ENCODE results near the gene SEMA6B. TPM values are rescaled to one million over a fixed set of nuclear protein-coding genes. Genes with fewer than 3 reads are reported as not detected.

The SEMA6B gene
- polyA plus RNA-seq, 1 of the 3 experiments (the other 2 are of a cell fraction): 3.7 TPM

DNA sequence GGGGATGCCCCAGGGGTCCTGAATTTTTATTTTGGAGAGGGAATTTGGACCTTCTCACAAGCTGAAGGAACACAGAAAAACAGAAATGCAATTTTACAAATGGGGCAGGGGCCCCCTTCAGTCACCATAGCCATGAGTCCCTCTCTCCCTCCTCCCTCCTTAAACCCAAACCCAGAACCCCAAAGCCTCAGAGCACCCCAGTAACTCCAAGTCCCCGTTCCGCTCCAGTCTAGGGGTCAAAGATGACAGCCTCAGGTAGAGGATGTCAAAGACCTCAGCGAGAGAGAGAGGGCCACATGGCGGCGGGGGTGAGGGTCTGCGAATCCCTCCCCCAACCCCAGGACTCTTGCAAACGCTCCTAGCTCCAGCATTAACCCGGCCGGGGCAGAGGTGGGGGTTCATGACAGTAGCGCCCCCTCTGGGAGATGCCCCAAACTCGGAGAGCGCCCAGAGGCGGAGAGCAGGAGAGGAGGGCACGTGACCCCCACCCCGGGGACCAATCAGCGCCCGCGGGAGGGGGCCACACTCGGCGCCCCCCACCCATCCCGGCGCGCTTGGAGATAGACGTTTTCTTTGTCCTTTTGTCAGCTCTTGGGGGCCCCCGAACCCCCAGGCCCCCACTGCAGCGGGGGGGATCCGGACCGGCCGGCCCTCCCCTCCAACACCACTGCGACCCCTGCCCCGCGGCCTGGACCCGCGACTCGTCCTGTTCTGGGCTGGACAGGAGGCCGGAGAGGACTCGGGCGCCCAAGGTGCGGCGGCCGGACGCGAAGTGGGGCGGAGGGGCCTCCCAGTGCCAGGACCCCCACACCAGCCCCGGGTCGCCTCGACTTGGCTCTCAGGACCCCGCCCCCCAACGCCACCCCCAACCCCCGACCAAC, 20.8 kb upstream of the SEMA6B start:
- H3K9ac ChIP-seq: no peak overlapping the region

More for the DNA sequence above, 20.8 kb upstream of the SEMA6B start:
- no peaks in the 10 kb centered on the region for H3K9me3 ChIP-seq
- ChIA-PET POLR2A (interaction anchor here (0.6 kb wide), 1 partner anchor 151 kb away, joined by 3 read pairs; no protein-coding TSS in a partner anchor), CTCF (interaction anchor here (1.1 to 6.0 kb wide), 10 partner anchors 9 to 57 kb away, joined by 3 to 58 read pairs (median 5); partner anchors contain the start of gene SEMA6B)
- no peaks in the 10 kb centered on the region for H3K36me3 ChIP-seq (replicated peaks in 1 of 2; ENCODE audit: control insufficient read depth in 1 of 2, insufficient read depth in 2 of 2, low read length in 1 of 2)
- H3K79me2 ChIP-seq (ENCODE audit: insufficient read depth): no peaks in the 10 kb centered on the region
- peaks cover 22% of the 10 kb centered on the region; the same call in 1 of the 2 replicates for H3K27me3 ChIP-seq (ENCODE audit: insufficient read depth)
- H3K9me2 ChIP-seq: no peaks in the 10 kb centered on the region
- H3K27ac ChIP-seq (ENCODE audit: low read depth in 2 of 2, low read length in 1 of 2): no peak overlapping the region
- H3K4me3 ChIP-seq (ENCODE audit: low read depth in 2 of 2, low read length in 1 of 2): peak overlapping the region in 1 of 2 experiments; percentile 22; a peak in 2 of 4 replicates
- H3K4me1 ChIP-seq (ENCODE audit: control insufficient read depth in 1 of 2, insufficient read depth in 2 of 2, low read depth in 1 of 2, low read length in 1 of 2): peaks cover 0 to 8% of the 10 kb centered on the region in 2 experiments; a peak in 1 of 4 replicates
- H3F3A ChIP-seq (replicated peaks; ENCODE audit: insufficient read depth): peaks cover 20% of the 10 kb centered on the region
- WGBS (ENCODE audit: low lambda C conversion rate): 0% methylated on average over 6 of the region's 50 CpGs
- no peak overlapping the region for H2AFZ ChIP-seq (ENCODE audit: low read depth)
- H3K4me2 ChIP-seq: no peak overlapping the region; the same call in 1 of the 2 replicates
- TF ChIP-seq RAD21 (IDR thresholded peaks at IDR 0.05; ENCODE audit: low read length) (no peak), YY1 (IDR thresholded peaks at IDR 0.05; ENCODE audit: low read depth) (no peak), NRF1 (IDR thresholded peaks at IDR 0.05; ENCODE audit: low read depth, low read length) (no peak), RFX5 (IDR thresholded peaks at IDR 0.05; ENCODE audit: low read length) (no peak), GATA2 (CRISPR knock-in tag; IDR thresholded peaks at IDR 0.05) (no peak), FOXM1 (IDR thresholded peaks at IDR 0.05; ENCODE audit: low read depth) (no peak), TEAD4 (IDR thresholded peaks at IDR 0.05; ENCODE audit: borderline replicate concordance, insufficient read depth) (no peak), EZH2phosphoT487 (IDR thresholded peaks at IDR 0.05; ENCODE audit: borderline replicate concordance, low read depth) (peak; percentile 23; the same call in 1 of the 2 replicates), SIN3A (IDR thresholded peaks at IDR 0.05; ENCODE audit: borderline replicate concordance, low read depth, low read length) (no peak), TAF1 (IDR thresholded peaks at IDR 0.05; ENCODE audit: borderline replicate concordance, low read depth, low read length) (no peak), GABPA (IDR thresholded peaks at IDR 0.05; ENCODE audit: low read depth) (no peak)
- TF ChIP-seq, protein P1, sequence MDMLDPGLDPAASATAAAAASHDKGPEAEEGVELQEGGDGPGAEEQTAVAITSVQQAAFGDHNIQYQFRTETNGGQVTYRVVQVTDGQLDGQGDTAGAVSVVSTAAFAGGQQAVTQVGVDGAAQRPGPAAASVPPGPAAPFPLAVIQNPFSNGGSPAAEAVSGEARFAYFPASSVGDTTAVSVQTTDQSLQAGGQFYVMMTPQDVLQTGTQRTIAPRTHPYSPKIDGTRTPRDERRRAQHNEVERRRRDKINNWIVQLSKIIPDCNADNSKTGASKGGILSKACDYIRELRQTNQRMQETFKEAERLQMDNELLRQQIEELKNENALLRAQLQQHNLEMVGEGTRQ (IDR thresholded peaks at IDR 0.05; ENCODE audit: borderline replicate concordance, low read depth, low read length): no peak
- TF ChIP-seq, protein P2, sequence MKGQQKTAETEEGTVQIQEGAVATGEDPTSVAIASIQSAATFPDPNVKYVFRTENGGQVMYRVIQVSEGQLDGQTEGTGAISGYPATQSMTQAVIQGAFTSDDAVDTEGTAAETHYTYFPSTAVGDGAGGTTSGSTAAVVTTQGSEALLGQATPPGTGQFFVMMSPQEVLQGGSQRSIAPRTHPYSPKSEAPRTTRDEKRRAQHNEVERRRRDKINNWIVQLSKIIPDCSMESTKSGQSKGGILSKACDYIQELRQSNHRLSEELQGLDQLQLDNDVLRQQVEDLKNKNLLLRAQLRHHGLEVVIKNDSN (IDR thresholded peaks at IDR 0.05; ENCODE audit: borderline replicate concordance, low read depth): peak; percentile 72
- TF ChIP-seq, protein P3, sequence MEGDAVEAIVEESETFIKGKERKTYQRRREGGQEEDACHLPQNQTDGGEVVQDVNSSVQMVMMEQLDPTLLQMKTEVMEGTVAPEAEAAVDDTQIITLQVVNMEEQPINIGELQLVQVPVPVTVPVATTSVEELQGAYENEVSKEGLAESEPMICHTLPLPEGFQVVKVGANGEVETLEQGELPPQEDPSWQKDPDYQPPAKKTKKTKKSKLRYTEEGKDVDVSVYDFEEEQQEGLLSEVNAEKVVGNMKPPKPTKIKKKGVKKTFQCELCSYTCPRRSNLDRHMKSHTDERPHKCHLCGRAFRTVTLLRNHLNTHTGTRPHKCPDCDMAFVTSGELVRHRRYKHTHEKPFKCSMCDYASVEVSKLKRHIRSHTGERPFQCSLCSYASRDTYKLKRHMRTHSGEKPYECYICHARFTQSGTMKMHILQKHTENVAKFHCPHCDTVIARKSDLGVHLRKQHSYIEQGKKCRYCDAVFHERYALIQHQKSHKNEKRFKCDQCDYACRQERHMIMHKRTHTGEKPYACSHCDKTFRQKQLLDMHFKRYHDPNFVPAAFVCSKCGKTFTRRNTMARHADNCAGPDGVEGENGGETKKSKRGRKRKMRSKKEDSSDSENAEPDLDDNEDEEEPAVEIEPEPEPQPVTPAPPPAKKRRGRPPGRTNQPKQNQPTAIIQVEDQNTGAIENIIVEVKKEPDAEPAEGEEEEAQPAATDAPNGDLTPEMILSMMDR (IDR thresholded peaks at IDR 0.05): peak; percentile 48
- TF ChIP-seq, protein P4, sequence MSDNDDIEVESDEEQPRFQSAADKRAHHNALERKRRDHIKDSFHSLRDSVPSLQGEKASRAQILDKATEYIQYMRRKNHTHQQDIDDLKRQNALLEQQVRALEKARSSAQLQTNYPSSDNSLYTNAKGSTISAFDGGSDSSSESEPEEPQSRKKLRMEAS (IDR thresholded peaks at IDR 0.05; ENCODE audit: low read depth): no peak
- TF ChIP-seq, protein P5, sequence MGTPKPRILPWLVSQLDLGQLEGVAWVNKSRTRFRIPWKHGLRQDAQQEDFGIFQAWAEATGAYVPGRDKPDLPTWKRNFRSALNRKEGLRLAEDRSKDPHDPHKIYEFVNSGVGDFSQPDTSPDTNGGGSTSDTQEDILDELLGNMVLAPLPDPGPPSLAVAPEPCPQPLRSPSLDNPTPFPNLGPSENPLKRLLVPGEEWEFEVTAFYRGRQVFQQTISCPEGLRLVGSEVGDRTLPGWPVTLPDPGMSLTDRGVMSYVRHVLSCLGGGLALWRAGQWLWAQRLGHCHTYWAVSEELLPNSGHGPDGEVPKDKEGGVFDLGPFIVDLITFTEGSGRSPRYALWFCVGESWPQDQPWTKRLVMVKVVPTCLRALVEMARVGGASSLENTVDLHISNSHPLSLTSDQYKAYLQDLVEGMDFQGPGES (IDR thresholded peaks at IDR 0.05; ENCODE audit: low read depth, low read length): no peak
- DNase-seq: peak; percentile 61
- no peaks in the 10 kb centered on the region for H4K20me1 ChIP-seq (ENCODE audit: insufficient read depth)
